Measurements from ENCODE around the gene CTDSPL. TPM values are rescaled to one million over a fixed set of nuclear protein-coding genes. Genes with fewer than 3 reads are reported as not detected.

The CTDSPL gene
- total RNA-seq, 2 donors from 2014 or later = 59.3 to 60.3 TPM

- TF ChIP-seq POLR2AphosphoS5 (IDR thresholded peaks at IDR 0.05) (no peak), POLR2A (IDR thresholded peaks at IDR 0.05) (no peak), CTCF (IDR thresholded peaks at IDR 0.05) (no peak)
- no peaks in the 10 kb centered on the region for H3K27me3 ChIP-seq (replicated peaks; ENCODE audit: insufficient read depth)
- H3K4me1 ChIP-seq (replicated peaks) = no peaks in the 10 kb centered on the region
- DNase-seq (ENCODE audit: low spot score) = no peak
- WGBS = 86% methylated on average over 4 of the region's 6 CpGs
- intact Hi-C loops (cut with DNase I) = no loop called here
- no peak overlapping the region for H3K4me3 ChIP-seq
- H3K27ac ChIP-seq = no peak overlapping the region
- no peaks in the 10 kb centered on the region for H3K9me3 ChIP-seq
- no peaks in the 10 kb centered on the region for H3K36me3 ChIP-seq
Measured at GRCh38 chr3:38016847-38017444, 155.3 kb downstream of the CTDSPL start.

- Histone ChIP-seq H3K27me3 (replicated peaks; ENCODE audit: insufficient read depth) (no peaks in the 10 kb centered on the region), H3K36me3 (no peaks in the 10 kb centered on the region)
- intact Hi-C loops (cut with DNase I) = no loop called here
Measured at GRCh38 chr3:38017445-38018295, 156.0 kb downstream of the CTDSPL start.

GRCh38 chr3:38018296-38019266 lies 156.9 kb downstream of the CTDSPL start:
- TF ChIP-seq CTCF (IDR thresholded peaks at IDR 0.05) (no peak), POLR2AphosphoS5 (IDR thresholded peaks at IDR 0.05) (no peak), POLR2A (IDR thresholded peaks at IDR 0.05) (no peak)
- Histone ChIP-seq H3K9me3 (no peaks in the 10 kb centered on the region), H3K27ac (no peak overlapping the region), H3K4me3 (no peak overlapping the region), H3K36me3 (no peaks in the 10 kb centered on the region), H3K4me1 (replicated peaks) (no peaks in the 10 kb centered on the region), H3K27me3 (replicated peaks; ENCODE audit: insufficient read depth) (no peaks in the 10 kb centered on the region)
- WGBS = 85% methylated on average over 13 of the region's 13 CpGs
- DNase-seq (ENCODE audit: low spot score) = no peak
- intact Hi-C loops (cut with DNase I) = no loop called here

More at GRCh38 chr3:38017445-38018295, 156.0 kb downstream of the CTDSPL start:
- DNase-seq (ENCODE audit: low spot score) = no peak
- TF ChIP-seq CTCF (IDR thresholded peaks at IDR 0.05) (no peak), POLR2AphosphoS5 (IDR thresholded peaks at IDR 0.05) (no peak), POLR2A (IDR thresholded peaks at IDR 0.05) (no peak)
- Histone ChIP-seq H3K9me3 (no peaks in the 10 kb centered on the region), H3K4me3 (no peak overlapping the region), H3K4me1 (replicated peaks) (no peaks in the 10 kb centered on the region), H3K27ac (no peak overlapping the region)
- WGBS = 78% methylated on average over 9 of the region's 9 CpGs

- Histone ChIP-seq H3K9me3 (no peaks in the 10 kb centered on the region), H3K4me1 (replicated peaks) (no peaks in the 10 kb centered on the region), H3K27me3 (replicated peaks; ENCODE audit: insufficient read depth) (no peaks in the 10 kb centered on the region), H3K36me3 (no peaks in the 10 kb centered on the region), H3K4me3 (no peak overlapping the region), H3K27ac (no peak overlapping the region)
- WGBS = 82% methylated on average over 10 of the region's 10 CpGs
- TF ChIP-seq CTCF (IDR thresholded peaks at IDR 0.05) = no peak
- no peak for TF ChIP-seq POLR2AphosphoS5 (IDR thresholded peaks at IDR 0.05)
- no peak for TF ChIP-seq POLR2A (IDR thresholded peaks at IDR 0.05)
- DNase-seq (ENCODE audit: low spot score) = no peak
- intact Hi-C loops (cut with DNase I) = no loop called here
Measured at GRCh38 chr3:38019658-38020341, 158.1 kb downstream of the CTDSPL start.

All from prostate gland (tissue), 2 donors.